B cell (primary cell): ENCODE measurements around the gene CAPN11.

Source experiments
- EZH2 ChIP-seq: IDR thresholded peaks from 2 replicates; pipeline ENCODE4 v1.6.1; 2012; ENCODE audit warnings: borderline replicate concordance, low read depth, mild to moderate bottlenecking, moderate library complexity, low read length; ENCODE audit not compliant: insufficient read depth, poor library complexity, severe bottlenecking
- TF ChIP-seq, protein P1 (sequence below): fragments of 200-600 bp; IDR thresholded peaks from one replicate; pipeline ENCODE4 v1.8.0; 2022; ENCODE audit warnings: antibody characterized with exemption, mild to moderate bottlenecking

DNA sequence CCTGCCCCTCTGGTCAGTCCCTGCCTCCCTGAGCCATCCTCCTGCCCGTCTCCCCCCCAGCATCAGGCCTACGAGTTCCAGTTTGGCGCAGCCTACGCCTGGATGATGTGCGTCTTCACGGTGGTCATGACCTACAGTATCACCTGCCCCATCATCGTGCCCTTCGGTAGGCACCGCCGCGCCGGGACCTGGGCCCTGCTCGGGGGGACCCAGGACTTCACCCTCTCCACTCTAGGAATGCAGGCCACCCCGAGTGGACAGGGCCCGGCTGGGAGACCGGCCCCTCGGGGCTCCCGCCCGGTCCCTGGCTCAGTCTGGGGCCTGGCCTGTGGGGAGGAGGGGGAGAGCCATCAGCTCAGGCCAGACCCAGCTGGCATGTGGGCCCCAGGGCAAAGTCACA, 6.1 kb upstream of the CAPN11 start:
- TF ChIP-seq, protein P1, sequence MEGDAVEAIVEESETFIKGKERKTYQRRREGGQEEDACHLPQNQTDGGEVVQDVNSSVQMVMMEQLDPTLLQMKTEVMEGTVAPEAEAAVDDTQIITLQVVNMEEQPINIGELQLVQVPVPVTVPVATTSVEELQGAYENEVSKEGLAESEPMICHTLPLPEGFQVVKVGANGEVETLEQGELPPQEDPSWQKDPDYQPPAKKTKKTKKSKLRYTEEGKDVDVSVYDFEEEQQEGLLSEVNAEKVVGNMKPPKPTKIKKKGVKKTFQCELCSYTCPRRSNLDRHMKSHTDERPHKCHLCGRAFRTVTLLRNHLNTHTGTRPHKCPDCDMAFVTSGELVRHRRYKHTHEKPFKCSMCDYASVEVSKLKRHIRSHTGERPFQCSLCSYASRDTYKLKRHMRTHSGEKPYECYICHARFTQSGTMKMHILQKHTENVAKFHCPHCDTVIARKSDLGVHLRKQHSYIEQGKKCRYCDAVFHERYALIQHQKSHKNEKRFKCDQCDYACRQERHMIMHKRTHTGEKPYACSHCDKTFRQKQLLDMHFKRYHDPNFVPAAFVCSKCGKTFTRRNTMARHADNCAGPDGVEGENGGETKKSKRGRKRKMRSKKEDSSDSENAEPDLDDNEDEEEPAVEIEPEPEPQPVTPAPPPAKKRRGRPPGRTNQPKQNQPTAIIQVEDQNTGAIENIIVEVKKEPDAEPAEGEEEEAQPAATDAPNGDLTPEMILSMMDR = no peak
- no peak for TF ChIP-seq EZH2
